Measurements from ENCODE around the gene ASCC3.

ASCC3 gene

GRCh38 chr6:100512203-100512862 is 368.8 kb downstream of the ASCC3 start:
- peaks cover 15% of the 10 kb centered on the region for H3K36me3 ChIP-seq
- no peaks in the 10 kb centered on the region for H3K4me1 ChIP-seq (ENCODE audit: control insufficient read depth in 1 of 2, insufficient read depth in 1 of 2, low read depth in 1 of 2, low read length in 1 of 2)
- no peak for TF ChIP-seq CTCF (IDR thresholded peaks at IDR 0.05)
- H3K27ac ChIP-seq, result no peak overlapping the region
- no peaks in the 10 kb centered on the region for H3K27me3 ChIP-seq
- no peaks in the 10 kb centered on the region for H3K9me3 ChIP-seq
- no peak overlapping the region for H3K4me3 ChIP-seq (ENCODE audit: low read depth in 1 of 2, low read length in 1 of 2)

GRCh38 chr6:100509101-100509500 is 372.0 kb downstream of the ASCC3 start:
- H3K27me3 ChIP-seq, result no peaks in the 10 kb centered on the region
- no peak overlapping the region for H3K4me3 ChIP-seq (ENCODE audit: low read depth in 1 of 2, low read length in 1 of 2)
- no peaks in the 10 kb centered on the region for H3K9me3 ChIP-seq
- no peak overlapping the region for H3K27ac ChIP-seq
- no peak for TF ChIP-seq CTCF (IDR thresholded peaks at IDR 0.05)
- peaks cover 15% of the 10 kb centered on the region for H3K36me3 ChIP-seq
- H3K4me1 ChIP-seq (ENCODE audit: control insufficient read depth in 1 of 2, insufficient read depth in 1 of 2, low read depth in 1 of 2, low read length in 1 of 2), result no peaks in the 10 kb centered on the region

GRCh38 chr6:100506651-100507050 is 374.5 kb downstream of the ASCC3 start:
- Histone ChIP-seq H3K4me3 (ENCODE audit: low read depth in 1 of 2, low read length in 1 of 2) (no peak overlapping the region), H3K27me3 (peaks cover 2% of the 10 kb centered on the region), H3K27ac (no peak overlapping the region), H3K4me1 (ENCODE audit: control insufficient read depth in 1 of 2, insufficient read depth in 1 of 2, low read depth in 1 of 2, low read length in 1 of 2) (no peaks in the 10 kb centered on the region), H3K36me3 (peaks cover 8% of the 10 kb centered on the region), H3K9me3 (no peaks in the 10 kb centered on the region)
- no peak for TF ChIP-seq CTCF (IDR thresholded peaks at IDR 0.05)

- Histone ChIP-seq H3K27me3 (peaks cover 9% of the 10 kb centered on the region), H3K9me3 (no peaks in the 10 kb centered on the region), H3K27ac (no peak overlapping the region), H3K4me1 (ENCODE audit: control insufficient read depth in 1 of 2, insufficient read depth in 1 of 2, low read depth in 1 of 2, low read length in 1 of 2) (no peaks in the 10 kb centered on the region), H3K4me3 (ENCODE audit: low read depth in 1 of 2, low read length in 1 of 2) (no peak overlapping the region), H3K36me3 (peaks cover 4% of the 10 kb centered on the region)
- no peak for TF ChIP-seq CTCF (IDR thresholded peaks at IDR 0.05)
Measured at GRCh38 chr6:100504786-100505737, 376.1 kb downstream of the ASCC3 start.

- TF ChIP-seq CTCF (IDR thresholded peaks at IDR 0.05), result no peak
- Histone ChIP-seq H3K4me1 (ENCODE audit: control insufficient read depth in 1 of 2, insufficient read depth in 1 of 2, low read depth in 1 of 2, low read length in 1 of 2) (no peaks in the 10 kb centered on the region), H3K9me3 (no peaks in the 10 kb centered on the region), H3K27ac (no peak overlapping the region), H3K4me3 (ENCODE audit: low read depth in 1 of 2, low read length in 1 of 2) (no peak overlapping the region), H3K36me3 (no peaks in the 10 kb centered on the region), H3K27me3 (peaks cover 9% of the 10 kb centered on the region)
Measured at GRCh38 chr6:100503043-100503705, 378.0 kb downstream of the ASCC3 start.
